ENCODE results near the gene PPP2R5D. TPM values are rescaled to one million over a fixed set of nuclear protein-coding genes. Genes with fewer than 3 reads are reported as not detected.

PPP2R5D gene
- total and polyA plus RNA-seq, 9 of the 15 experiments (the other 6 are each of a cell fraction or from before 2014, with no cell fraction given) = 1.3 to 96.1 (median 38.4) TPM

GRCh38 chr6:43050981-43051380 is 66.6 kb downstream of the PPP2R5D start (continued):
- TF ChIP-seq ZNF561 (CRISPR knock-in tag; conservative IDR thresholded peaks at IDR 0.05) = no peak
- TF ChIP-seq CEBPG (CRISPR knock-in tag; IDR thresholded peaks at IDR 0.05) = no peak
- TF ChIP-seq CEBPG (tag; conservative IDR thresholded peaks at IDR 0.05 in 1 of 2, IDR thresholded peaks at IDR 0.05 in 1 of 2) = no peak

- no TSS peak for BruUV-seq (replicated peaks)
- FAIRE-seq (peak; percentile 29), ATAC-seq (no peak), DNase-seq (ENCODE audit: extremely low read depth in 1 of 4, low spot score in 3 of 4) (no peak)
- Histone ChIP-seq H3K9me1 (ENCODE audit: control insufficient read depth, insufficient read depth, low read length) (peaks cover 9% of the 10 kb centered on the region), H3K9me3 (replicated peaks; ENCODE audit: control insufficient read depth, insufficient read depth, low read depth, low read length) (no peaks in the 10 kb centered on the region), H3K4me2 (ENCODE audit: insufficient read depth, low read length) (peak overlapping the region; percentile 93), H2AFZ (ENCODE audit: low read depth, low read length) (no peak overlapping the region), H3K79me2 (ENCODE audit: control insufficient read depth, insufficient read depth, low read length) (peaks cover 24% of the 10 kb centered on the region), H3K4me1 (replicated peaks in 1 of 2; ENCODE audit: control insufficient read depth in 2 of 2, insufficient read depth in 2 of 2, low read length in 2 of 2) (peaks cover 19 to 29% of the 10 kb centered on the region in 2 experiments), H3K36me3 (ENCODE audit: control insufficient read depth, insufficient read depth, low read length) (peaks cover 65% of the 10 kb centered on the region), H3K9ac (ENCODE audit: insufficient read depth in 1 of 2, low read depth in 2 of 2, low read length in 2 of 2) (peak overlapping the region; percentile 96 to 97; a peak in 3 of 4 replicates), H3K27me3 (ENCODE audit: control insufficient read depth in 2 of 2, insufficient read depth in 2 of 2, low read length in 2 of 2) (no peaks in the 10 kb centered on the region), H3K4me3 (peak overlapping the region; percentile 73), H4K20me1 (replicated peaks; ENCODE audit: control insufficient read depth, insufficient read depth, low read length) (no peaks in the 10 kb centered on the region), H3K27ac (ENCODE audit: extremely low read depth, low read depth, low read length) (peak overlapping the region; percentile 95; the same call in 1 of the 3 replicates)
- 82% methylated on average over 19 of the region's 19 CpGs for WGBS (ENCODE audit: insufficient coverage, low coverage, missing lambda C conversion rate)
- CTCF ChIA-PET (ENCODE audit: low intra/inter-chr PET ratio) = no interaction called here
- intact Hi-C loops (cut with micrococcal nuclease) (no loop called here), in situ Hi-C loops (cut with MboI) (no loop called here)
- POLR2A ChIA-PET = interaction anchor here (1.1 to 2.4 kb wide), 4 partner anchors 10 to 173 kb away, joined by 3 to 10 read pairs (median 4); partner anchors contain the start of gene RPL7L1
- peak; percentile 62 for TF ChIP-seq POLR2G (IDR thresholded peaks at IDR 0.05; ENCODE audit: low read depth, low read length)
- peak; percentile 68; the same call in 1 of the 2 replicates for TF ChIP-seq KAT7 (CRISPR knock-in tag; IDR thresholded peaks at IDR 0.05; ENCODE audit: borderline replicate concordance)
- 0 out of 4 replicates have a peak, but pooled peaks of 1 of the 2 experiments have one; percentile 3 for TF ChIP-seq ZNF639 (CRISPR knock-in tag; conservative IDR thresholded peaks at IDR 0.05 in 1 of 2, IDR thresholded peaks at IDR 0.05 in 1 of 2)
- 0 out of 2 replicates have a peak, but pooled peaks have one; percentile 69 for TF ChIP-seq FOXP1 (CRISPR knock-in tag; IDR thresholded peaks at IDR 0.05)
- peak; percentile 35; the same call in 1 of the 2 replicates for TF ChIP-seq E2F1 (CRISPR knock-in tag; IDR thresholded peaks at IDR 0.05)
- TF ChIP-seq PATZ1 (CRISPR knock-in tag; IDR thresholded peaks at IDR 0.05; ENCODE audit: borderline replicate concordance) = no peak
- 0 out of 2 replicates have a peak, but pooled peaks have one; percentile 34 for TF ChIP-seq STAT6 (CRISPR knock-in tag; IDR thresholded peaks at IDR 0.05)
- no peak for TF ChIP-seq CBFA2T3 (IDR thresholded peaks at IDR 0.05)
Measured at GRCh38 chr6:43052225-43052841, 68.0 kb downstream of the PPP2R5D start.

Data from K562 (cell line).